Measurements from ENCODE around the gene RBM19.

RBM19 gene

DNA sequence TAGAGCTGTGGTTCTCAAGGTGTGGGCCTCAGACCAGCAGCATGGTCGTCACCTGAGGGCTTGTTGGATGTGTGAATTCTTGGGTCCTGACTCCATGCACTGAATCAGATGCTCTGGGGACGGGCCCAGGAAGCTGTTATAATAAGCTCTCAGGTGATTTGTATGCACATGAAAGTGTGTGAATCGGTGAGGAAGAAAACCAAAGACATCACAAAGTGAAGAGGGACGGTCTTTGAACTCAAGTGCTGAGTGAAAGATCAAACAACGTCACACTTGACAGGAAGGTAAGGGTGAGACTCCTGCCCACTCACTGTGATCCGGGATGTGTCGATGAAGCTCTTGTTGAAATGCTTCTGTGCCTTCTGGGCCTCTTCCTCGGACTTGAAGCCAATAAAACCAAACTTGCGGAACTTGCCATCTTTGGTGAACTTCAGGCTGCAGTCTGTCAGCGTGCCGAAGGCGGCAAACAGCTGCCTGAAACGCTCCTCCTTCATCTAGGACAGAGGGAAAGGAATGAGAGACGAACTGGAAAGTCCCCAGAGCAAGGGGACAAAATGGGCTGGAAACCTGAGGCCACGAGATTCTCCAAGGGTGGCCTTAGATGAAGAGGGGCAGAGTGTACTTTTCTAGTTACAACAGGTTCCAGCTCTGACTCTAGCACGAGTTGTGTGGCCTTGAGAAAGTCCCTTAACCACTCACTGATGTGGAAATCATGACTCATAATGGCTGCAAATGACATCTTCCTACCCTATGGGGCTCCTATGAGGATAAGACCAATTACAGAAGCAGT is 4.0 kb downstream of the RBM19 start:
- H3K4me1 ChIP-seq (ENCODE audit: control insufficient read depth, insufficient read depth, low read length): peaks cover 8% of the 10 kb centered on the region
- H3K9me3 ChIP-seq (ENCODE audit: control insufficient read depth, low read length): no peaks in the 10 kb centered on the region
- no peaks in the 10 kb centered on the region for H3K36me3 ChIP-seq (ENCODE audit: control insufficient read depth, insufficient read depth, low read length)
- no peaks in the 10 kb centered on the region for H3K27me3 ChIP-seq (ENCODE audit: control insufficient read depth, insufficient read depth, low read length)
- no peak overlapping the region for H3K4me3 ChIP-seq (ENCODE audit: low read length)
- no peak overlapping the region for H3K9ac ChIP-seq (ENCODE audit: low read length)

GRCh38 chr12:113960030-113960429 is 6.1 kb downstream of the RBM19 start:
- H3K9me3 ChIP-seq (ENCODE audit: control insufficient read depth, low read length): no peaks in the 10 kb centered on the region
- H3K9ac ChIP-seq (ENCODE audit: low read length): no peak overlapping the region
- H3K4me3 ChIP-seq (ENCODE audit: low read length): no peak overlapping the region
- H3K36me3 ChIP-seq (ENCODE audit: control insufficient read depth, insufficient read depth, low read length): no peaks in the 10 kb centered on the region
- peaks cover 2% of the 10 kb centered on the region for H3K4me1 ChIP-seq (ENCODE audit: control insufficient read depth, insufficient read depth, low read length)
- H3K27me3 ChIP-seq (ENCODE audit: control insufficient read depth, insufficient read depth, low read length): no peaks in the 10 kb centered on the region

GRCh38 chr12:113959096-113959495 is 7.0 kb downstream of the RBM19 start:
- Histone ChIP-seq H3K36me3 (ENCODE audit: control insufficient read depth, insufficient read depth, low read length) (no peaks in the 10 kb centered on the region), H3K4me3 (ENCODE audit: low read length) (no peak overlapping the region), H3K4me1 (ENCODE audit: control insufficient read depth, insufficient read depth, low read length) (no peaks in the 10 kb centered on the region), H3K27me3 (ENCODE audit: control insufficient read depth, insufficient read depth, low read length) (no peaks in the 10 kb centered on the region), H3K9ac (ENCODE audit: low read length) (no peak overlapping the region), H3K9me3 (ENCODE audit: control insufficient read depth, low read length) (no peaks in the 10 kb centered on the region)

- Histone ChIP-seq H3K9ac (ENCODE audit: low read length) (no peak overlapping the region), H3K4me1 (ENCODE audit: control insufficient read depth, insufficient read depth, low read length) (no peaks in the 10 kb centered on the region), H3K36me3 (ENCODE audit: control insufficient read depth, insufficient read depth, low read length) (no peaks in the 10 kb centered on the region), H3K27me3 (ENCODE audit: control insufficient read depth, insufficient read depth, low read length) (no peaks in the 10 kb centered on the region), H3K9me3 (ENCODE audit: control insufficient read depth, low read length) (no peaks in the 10 kb centered on the region), H3K4me3 (ENCODE audit: low read length) (no peak overlapping the region)
Observed at GRCh38 chr12:113958108-113958507, 8.0 kb downstream of the RBM19 start.

GRCh38 chr12:113957627-113958026 is 8.5 kb downstream of the RBM19 start:
- H3K4me1 ChIP-seq (ENCODE audit: control insufficient read depth, insufficient read depth, low read length): no peaks in the 10 kb centered on the region
- no peaks in the 10 kb centered on the region for H3K36me3 ChIP-seq (ENCODE audit: control insufficient read depth, insufficient read depth, low read length)
- no peaks in the 10 kb centered on the region for H3K9me3 ChIP-seq (ENCODE audit: control insufficient read depth, low read length)
- no peak overlapping the region for H3K9ac ChIP-seq (ENCODE audit: low read length)
- no peak overlapping the region for H3K4me3 ChIP-seq (ENCODE audit: low read length)
- no peaks in the 10 kb centered on the region for H3K27me3 ChIP-seq (ENCODE audit: control insufficient read depth, insufficient read depth, low read length)

DNA sequence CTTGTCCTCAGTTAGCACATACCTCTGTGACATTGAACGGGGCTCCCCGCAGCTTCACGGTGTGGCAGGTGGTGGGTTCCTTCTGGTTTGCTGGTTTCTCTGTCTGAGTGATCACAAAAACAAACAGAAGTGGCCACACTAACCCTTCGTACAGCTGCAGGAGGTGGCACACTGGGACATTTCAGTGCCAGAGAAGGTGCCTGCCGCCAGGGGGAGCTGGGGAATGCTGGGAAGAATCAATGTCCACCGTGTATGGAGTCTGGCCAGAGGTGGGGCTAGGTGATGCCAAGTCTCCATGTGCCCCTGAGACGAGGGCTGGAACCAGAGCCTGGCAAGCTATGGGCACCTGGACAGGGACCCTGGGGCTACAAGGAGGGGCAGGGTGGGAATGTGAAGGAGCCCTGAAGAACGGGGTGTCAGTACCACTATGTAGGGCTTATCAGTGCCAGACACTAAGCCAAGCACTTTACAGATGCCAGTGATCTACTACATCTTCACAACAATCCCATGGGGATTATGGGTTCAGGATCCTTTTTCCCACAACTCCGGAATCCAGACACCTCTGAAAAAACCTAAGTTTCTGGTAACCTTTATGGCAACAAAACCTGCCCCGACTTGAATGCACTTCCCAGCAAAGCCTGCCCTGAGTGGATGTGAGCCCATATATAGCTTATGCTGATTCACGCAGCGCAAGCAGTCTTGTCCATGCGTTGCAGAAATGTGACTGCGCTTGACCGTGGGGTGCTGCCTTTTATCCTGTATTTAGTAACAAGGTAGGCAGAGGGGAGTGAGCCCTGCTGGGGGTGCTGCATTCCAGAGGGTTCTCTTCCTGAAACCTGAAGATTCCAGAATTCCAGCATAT is 10.8 kb downstream of the RBM19 start:
- Histone ChIP-seq H3K4me1 (ENCODE audit: control insufficient read depth, insufficient read depth, low read length) (no peaks in the 10 kb centered on the region), H3K4me3 (ENCODE audit: low read length) (no peak overlapping the region), H3K9me3 (ENCODE audit: control insufficient read depth, low read length) (no peaks in the 10 kb centered on the region), H3K9ac (ENCODE audit: low read length) (no peak overlapping the region), H3K36me3 (ENCODE audit: control insufficient read depth, insufficient read depth, low read length) (no peaks in the 10 kb centered on the region), H3K27me3 (ENCODE audit: control insufficient read depth, insufficient read depth, low read length) (no peaks in the 10 kb centered on the region)

- Histone ChIP-seq H3K27me3 (ENCODE audit: control insufficient read depth, insufficient read depth, low read length) (no peaks in the 10 kb centered on the region), H3K36me3 (ENCODE audit: control insufficient read depth, insufficient read depth, low read length) (no peaks in the 10 kb centered on the region), H3K9ac (ENCODE audit: low read length) (no peak overlapping the region), H3K4me1 (ENCODE audit: control insufficient read depth, insufficient read depth, low read length) (no peaks in the 10 kb centered on the region), H3K9me3 (ENCODE audit: control insufficient read depth, low read length) (no peaks in the 10 kb centered on the region), H3K4me3 (ENCODE audit: low read length) (no peak overlapping the region)
Observed at GRCh38 chr12:113954547-113954946, 11.6 kb downstream of the RBM19 start.

- Histone ChIP-seq H3K9me3 (ENCODE audit: control insufficient read depth, low read length) (no peaks in the 10 kb centered on the region), H3K4me1 (ENCODE audit: control insufficient read depth, insufficient read depth, low read length) (no peaks in the 10 kb centered on the region), H3K36me3 (ENCODE audit: control insufficient read depth, insufficient read depth, low read length) (peaks cover 10% of the 10 kb centered on the region), H3K9ac (ENCODE audit: low read length) (no peak overlapping the region), H3K4me3 (ENCODE audit: low read length) (no peak overlapping the region), H3K27me3 (ENCODE audit: control insufficient read depth, insufficient read depth, low read length) (no peaks in the 10 kb centered on the region)
Observed at GRCh38 chr12:113950873-113951272, 15.3 kb downstream of the RBM19 start.

DNA sequence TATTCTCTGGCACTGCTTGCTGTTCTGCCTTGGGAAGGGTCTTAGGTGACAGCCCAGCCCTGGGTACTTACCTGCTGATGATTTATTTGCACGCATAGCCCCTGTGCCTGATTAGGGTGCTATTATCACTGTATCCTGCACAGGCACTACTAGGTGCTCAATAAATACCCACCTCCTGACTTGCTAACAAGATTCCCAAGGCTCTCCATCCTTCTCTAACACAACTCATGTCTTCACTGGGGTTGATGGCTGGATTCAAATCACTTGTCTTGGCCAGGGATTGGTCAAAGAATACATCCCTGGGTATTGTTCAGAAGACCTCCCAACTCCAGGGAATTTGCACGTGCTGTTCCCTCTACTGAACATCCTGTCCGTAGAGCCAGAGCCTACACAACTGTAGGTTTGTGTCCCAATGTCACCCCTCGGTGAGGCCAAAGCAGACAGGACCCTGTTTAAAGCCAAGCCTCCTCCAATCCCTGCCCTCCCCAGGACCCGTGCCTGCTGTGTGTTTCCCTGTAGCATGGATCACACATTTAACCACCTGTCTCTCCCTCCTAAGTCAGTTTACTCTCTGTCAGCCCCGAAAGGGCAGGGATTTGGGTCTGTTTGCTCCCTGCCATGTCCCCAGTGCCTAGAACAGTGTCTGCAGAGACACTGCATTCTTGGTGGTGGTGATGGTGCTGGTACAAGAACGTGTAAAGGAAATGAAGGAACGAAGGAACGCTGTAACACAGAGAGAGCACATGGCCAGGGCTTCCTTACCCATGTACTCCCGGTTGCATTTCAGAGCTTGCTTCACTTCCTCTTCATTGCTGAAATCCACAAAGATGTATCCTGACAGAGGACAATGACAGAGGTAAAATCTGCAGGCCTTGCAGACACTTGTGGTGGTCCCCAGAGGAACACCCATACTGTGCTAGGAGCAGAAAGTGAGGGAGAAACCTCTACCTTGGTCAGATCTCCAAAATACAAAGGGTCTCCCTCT is 16.5 kb downstream of the RBM19 start:
- H3K27me3 ChIP-seq (ENCODE audit: control insufficient read depth, insufficient read depth, low read length): no peaks in the 10 kb centered on the region
- no peak overlapping the region for H3K4me3 ChIP-seq (ENCODE audit: low read length)
- H3K4me1 ChIP-seq (ENCODE audit: control insufficient read depth, insufficient read depth, low read length): no peaks in the 10 kb centered on the region
- no peak overlapping the region for H3K9ac ChIP-seq (ENCODE audit: low read length)
- H3K9me3 ChIP-seq (ENCODE audit: control insufficient read depth, low read length): no peaks in the 10 kb centered on the region
- H3K36me3 ChIP-seq (ENCODE audit: control insufficient read depth, insufficient read depth, low read length): peaks cover 10% of the 10 kb centered on the region

GRCh38 chr12:113948151-113948914 is 17.8 kb downstream of the RBM19 start:
- Histone ChIP-seq H3K4me3 (ENCODE audit: low read length) (no peak overlapping the region), H3K4me1 (ENCODE audit: control insufficient read depth, insufficient read depth, low read length) (no peaks in the 10 kb centered on the region), H3K36me3 (ENCODE audit: control insufficient read depth, insufficient read depth, low read length) (peaks cover 10% of the 10 kb centered on the region), H3K9me3 (ENCODE audit: control insufficient read depth, low read length) (no peaks in the 10 kb centered on the region), H3K27me3 (ENCODE audit: control insufficient read depth, insufficient read depth, low read length) (no peaks in the 10 kb centered on the region), H3K9ac (ENCODE audit: low read length) (no peak overlapping the region)

GRCh38 chr12:113946175-113946574 is 19.9 kb downstream of the RBM19 start:
- Histone ChIP-seq H3K4me3 (ENCODE audit: low read length) (no peak overlapping the region), H3K9ac (ENCODE audit: low read length) (no peak overlapping the region), H3K36me3 (ENCODE audit: control insufficient read depth, insufficient read depth, low read length) (peaks cover 10% of the 10 kb centered on the region), H3K27me3 (ENCODE audit: control insufficient read depth, insufficient read depth, low read length) (no peaks in the 10 kb centered on the region), H3K9me3 (ENCODE audit: control insufficient read depth, low read length) (no peaks in the 10 kb centered on the region), H3K4me1 (ENCODE audit: control insufficient read depth, insufficient read depth, low read length) (no peaks in the 10 kb centered on the region)
